ENCODE results near the gene COX5B.
"Not testable (repeated sequence)": the region's sequence is repeated elsewhere in the genome, so short reads cannot be mapped to it uniquely, and the experiment has no call there.

Gene COX5B

GRCh38 chr2:97654791-97655190 lies 8.9 kb downstream of the COX5B start:
- no peak for DNase-seq

- no peak for DNase-seq
These were observed 10.4 kb downstream of the COX5B start for GRCh38 chr2:97656129-97656755.

DNA sequence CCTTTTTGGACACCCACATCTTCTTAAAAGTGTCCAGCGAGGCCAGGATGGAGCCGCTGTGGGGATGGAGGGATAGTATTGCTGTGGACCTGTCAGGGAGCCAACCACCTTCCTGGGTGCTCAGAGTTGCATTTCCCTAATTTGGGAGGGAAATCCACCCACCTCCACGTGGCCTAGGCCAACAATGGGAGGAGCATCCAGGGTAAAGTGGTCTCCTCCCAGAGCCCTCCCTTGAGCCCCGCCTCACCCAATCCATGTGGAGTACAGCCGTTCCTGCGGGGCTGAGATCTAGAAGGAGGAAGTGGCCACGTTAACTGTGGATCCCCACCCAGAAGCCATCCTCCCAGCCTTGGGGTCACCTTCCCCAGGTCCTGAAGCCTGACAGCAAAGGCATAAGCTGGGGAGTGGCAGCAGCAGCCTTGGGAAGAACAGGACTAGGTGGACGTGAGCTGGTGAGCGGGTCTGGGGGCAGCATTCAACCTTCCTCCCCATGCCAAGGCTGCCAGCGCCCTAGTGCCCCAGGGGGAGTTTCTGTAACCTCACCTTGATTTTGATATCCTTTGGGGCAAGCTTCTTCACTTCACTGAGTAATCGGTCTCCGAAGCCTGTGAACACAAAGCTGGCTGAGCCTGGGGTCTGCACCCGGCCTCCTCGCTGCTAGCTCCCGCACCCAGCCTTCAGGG lies 11.2 kb downstream of the COX5B start:
- no peak for DNase-seq

GRCh38 chr2:97657986-97658690 lies 12.3 kb downstream of the COX5B start:
- DNase-seq, result no peak

GRCh38 chr2:97658691-97659157 lies 12.9 kb downstream of the COX5B start:
- DNase-seq, result no peak

GRCh38 chr2:97659256-97660043 lies 13.6 kb downstream of the COX5B start:
- no peak for DNase-seq

DNA sequence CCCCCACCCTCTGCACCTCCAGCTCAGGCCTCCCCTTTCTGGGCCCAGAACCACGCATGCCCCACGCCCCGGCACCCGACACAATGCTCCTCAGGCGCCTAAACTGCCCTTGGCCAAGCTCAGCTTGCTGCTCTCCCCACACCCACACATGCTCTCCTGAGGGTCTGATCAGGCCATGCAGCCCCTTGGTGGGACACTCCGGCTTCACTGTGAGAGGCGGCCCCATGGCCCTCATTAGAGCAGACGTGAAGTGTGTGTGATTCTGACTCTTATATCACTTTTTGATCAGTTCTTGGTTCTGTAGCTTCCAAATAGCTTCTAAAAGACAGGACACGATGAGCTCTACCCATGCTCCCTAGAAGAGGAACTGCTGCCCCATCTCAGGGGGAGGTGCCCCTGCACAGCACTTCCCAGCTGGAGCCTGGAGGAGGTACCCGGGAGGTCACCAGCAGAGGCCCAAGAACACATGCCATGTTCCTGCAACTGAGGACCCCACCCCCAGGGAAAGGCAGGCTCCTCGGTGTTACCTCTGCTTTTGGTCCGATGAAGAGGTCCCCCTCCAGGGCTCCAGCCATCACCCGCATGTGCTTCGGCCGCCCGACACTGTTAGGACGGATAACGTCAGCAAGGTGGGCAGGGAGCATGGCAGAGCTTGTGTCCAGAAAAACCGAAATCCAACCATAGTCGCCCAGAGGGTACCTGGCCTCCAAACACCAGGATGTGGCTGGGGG lies 14.3 kb downstream of the COX5B start:
- no peak for DNase-seq

- DNase-seq, result no peak
These were observed 15.0 kb downstream of the COX5B start for GRCh38 chr2:97660775-97661389.

GRCh38 chr2:97661927-97662326 lies 16.1 kb downstream of the COX5B start:
- DNase-seq, result no peak

DNA sequence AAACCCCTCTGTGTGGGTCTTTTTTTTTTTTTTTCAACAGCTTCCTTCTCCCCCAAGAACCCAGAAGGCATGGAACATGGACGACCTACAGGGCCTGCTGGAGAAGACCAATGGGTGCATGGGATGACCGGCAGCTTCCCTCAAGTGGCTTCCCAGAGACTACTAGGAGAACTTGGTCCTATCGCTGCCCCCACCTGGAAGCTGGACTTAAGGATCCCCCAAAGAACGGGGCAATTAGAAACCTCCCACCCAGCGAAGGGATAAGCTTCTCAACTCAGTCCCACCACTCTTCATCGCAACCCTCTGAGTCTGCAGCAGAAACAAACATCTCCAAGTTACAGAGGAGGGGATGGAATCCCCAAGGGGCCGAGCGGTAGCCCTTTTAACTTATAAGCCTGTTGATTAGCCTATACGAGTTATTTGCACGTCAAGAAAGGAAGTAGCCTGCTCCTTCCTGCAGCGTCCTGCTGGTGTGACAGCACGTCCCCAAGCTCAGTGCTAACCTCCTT lies 16.6 kb downstream of the COX5B start:
- no peak for DNase-seq

GRCh38 chr2:97662895-97663625 lies 17.2 kb downstream of the COX5B start:
- DNase-seq, result peak; percentile 28 to 62 (median 38)

DNA sequence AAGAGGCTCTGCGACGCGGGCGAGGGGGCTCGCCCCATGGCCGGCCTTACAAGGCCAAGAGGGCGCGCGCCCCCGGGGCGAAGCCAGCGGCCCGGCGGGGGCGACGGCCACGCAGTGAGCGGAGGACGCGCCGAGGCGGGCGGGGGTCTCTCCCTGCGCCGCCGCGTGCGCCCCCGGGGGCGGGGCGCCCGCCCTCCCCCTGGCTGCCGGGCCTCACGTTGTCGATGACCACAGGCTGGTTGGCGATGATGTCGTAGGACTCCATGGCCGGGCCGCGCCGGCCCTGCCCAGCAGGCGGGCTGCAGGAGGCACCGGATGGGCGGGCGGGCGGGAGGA lies 17.7 kb downstream of the COX5B start:
- DNase-seq, result no peak

DNA sequence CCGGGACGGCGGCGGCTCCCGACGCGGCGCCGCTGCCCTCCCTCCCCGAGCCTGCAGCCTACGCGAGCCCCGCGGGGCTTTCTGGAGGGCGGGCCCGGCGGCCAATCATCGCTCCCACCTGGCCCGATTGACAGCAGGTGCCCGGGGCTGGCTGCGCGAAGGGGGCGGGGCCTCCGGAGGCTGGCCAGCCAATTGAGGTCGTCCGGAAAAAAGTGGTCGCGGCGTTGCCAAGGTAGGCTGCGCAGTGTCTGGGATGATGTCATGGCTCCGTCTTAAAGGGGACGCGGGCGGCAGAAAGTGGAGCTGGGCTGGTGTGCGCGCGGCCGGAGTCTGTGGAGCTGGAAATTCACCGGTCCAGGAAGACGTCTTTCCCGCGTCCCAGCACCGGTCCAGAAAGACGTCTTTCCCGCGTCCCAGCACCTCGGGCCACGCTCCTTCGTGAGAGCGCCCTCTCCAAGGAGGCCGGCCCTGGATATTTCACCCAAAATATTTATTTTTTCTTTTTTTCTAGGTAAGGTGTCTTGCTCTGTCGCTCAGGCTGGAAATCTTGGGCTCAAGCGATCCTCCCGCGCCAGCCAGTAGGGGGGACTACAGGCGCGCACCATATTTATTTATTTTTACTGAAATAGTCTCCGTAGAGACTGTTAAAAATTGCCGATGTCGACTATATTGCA lies 18.2 kb downstream of the COX5B start, which contains the start of gene ACTR1B:
Gene ACTR1B (minus strand): TSS at position 83 of the 674 bp plus-strand sequence. CDS start 154 bp downstream, outside the sequence.
- DNase-seq, result peak; percentile 91 to 97 (median 94)

- DNase-seq, result no peak
These were observed 18.7 kb downstream of the COX5B start for GRCh38 chr2:97664636-97664970.

DNA sequence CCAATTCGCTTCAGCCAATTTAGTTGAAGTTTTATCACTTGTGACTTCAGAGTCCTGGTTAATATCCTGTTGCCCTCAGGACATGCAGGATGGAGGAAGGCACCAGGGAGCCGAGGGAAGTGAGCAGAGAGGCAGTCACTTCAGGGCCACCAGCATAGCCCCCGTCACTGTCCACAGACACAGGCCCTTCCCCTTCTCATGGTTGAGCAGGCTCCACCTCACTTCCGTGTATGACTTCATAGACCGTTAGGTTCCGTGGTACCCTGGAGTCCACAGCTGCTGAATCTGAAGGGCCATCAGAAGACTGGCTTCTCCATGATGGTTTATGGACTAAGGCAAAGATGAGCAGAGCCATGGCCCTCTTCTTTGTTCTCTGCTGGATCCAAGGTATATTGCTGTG lies 23.6 kb downstream of the COX5B start, which contains the start of gene C2orf92:
Gene C2orf92 (plus strand): TSS at position 266 of the 400 bp plus-strand sequence. CDS start 76 bp downstream, at position 342.
- DNase-seq, result no peak

GRCh38 chr2:97670471-97670870 lies 24.6 kb downstream of the COX5B start:
- DNase-seq, result no peak

DNA sequence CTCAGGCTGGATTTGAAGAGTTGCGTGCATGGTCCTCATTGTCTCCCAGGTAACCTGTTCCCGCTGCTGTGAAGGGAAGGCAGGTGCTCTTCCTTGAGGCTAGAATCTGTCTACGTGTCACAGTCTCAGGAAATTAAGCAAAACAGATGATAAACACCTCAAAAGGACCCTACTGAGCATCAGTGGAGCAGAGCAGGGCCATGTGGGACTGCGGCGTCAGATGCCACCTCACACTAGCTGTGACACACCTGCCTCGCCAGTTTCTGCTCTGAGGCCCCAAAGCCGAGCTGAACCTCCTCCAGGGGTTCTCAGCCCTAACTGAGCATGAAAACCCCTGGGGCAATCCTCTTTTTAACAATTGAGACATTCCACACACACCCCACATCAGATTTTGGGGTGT lies 25.7 kb downstream of the COX5B start:
- DNase-seq, result no peak

- DNase-seq, result not testable (repeated sequence)
These were observed 26.8 kb downstream of the COX5B start for GRCh38 chr2:97672606-97673140.

- DNase-seq, result no peak
These were observed 27.5 kb downstream of the COX5B start for GRCh38 chr2:97673182-97673914.
